ENCODE data around the gene MYRF. TPM values are rescaled to one million over a fixed set of nuclear protein-coding genes. Genes with fewer than 3 reads are reported as not detected.

MYRF gene
- total and polyA plus RNA-seq, 4 donors, result 11.9 to 41.2 (median 25.2) TPM

DNA sequence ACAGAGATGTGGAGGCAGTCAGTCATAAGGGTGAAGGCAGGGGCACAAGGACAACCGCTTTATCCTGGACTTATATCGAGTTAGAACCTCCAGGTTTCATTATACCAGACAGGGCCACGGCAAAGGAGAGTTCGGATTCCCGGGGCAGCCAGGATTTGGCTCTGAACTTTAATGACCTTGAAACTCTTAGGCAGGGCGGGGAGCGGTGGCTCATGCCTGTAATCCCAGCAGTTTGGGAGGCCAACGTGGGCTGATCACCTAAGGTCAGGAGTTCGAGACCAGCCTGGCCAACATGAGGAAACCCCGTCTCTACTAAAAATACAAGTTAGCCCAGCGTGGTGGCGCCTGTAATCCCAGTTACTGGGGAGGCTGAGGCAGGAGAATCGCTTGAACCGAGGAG lies 1.1 kb upstream of the MYRF start:
- Histone ChIP-seq H3K4me3 (no peak overlapping the region), H3K27me3 (ENCODE audit: control insufficient read depth in 3 of 3, insufficient read depth in 3 of 3, low read length in 2 of 3) (peaks cover 0 to 4% (median 0%) of the 10 kb centered on the region in 3 donors), H3K9me3 (ENCODE audit: control insufficient read depth in 4 of 4, insufficient read depth in 3 of 4, low read length in 3 of 4) (no peaks in the 10 kb centered on the region), H3K9ac (ENCODE audit: insufficient read depth in 1 of 2, low read length in 2 of 2) (no peak overlapping the region), H3K4me1 (ENCODE audit: control insufficient read depth in 5 of 5, insufficient read depth in 5 of 5, low read length in 5 of 5) (peaks cover 0 to 22% (median 3%) of the 10 kb centered on the region in 5 donors), H3K36me3 (ENCODE audit: control insufficient read depth in 4 of 4, insufficient read depth in 4 of 4, low read length in 4 of 4) (no peaks in the 10 kb centered on the region), H3K27ac (ENCODE audit: low read depth in 1 of 2, low read length in 1 of 2) (no peak overlapping the region)
- WGBS, 2 donors, result 89 to 94% methylated on average over 14 of the region's 14 CpGs
- no peak for ATAC-seq (ENCODE audit: insufficient read depth, low FRiP score)
- no peak for DNase-seq
- TF ChIP-seq, protein P1, sequence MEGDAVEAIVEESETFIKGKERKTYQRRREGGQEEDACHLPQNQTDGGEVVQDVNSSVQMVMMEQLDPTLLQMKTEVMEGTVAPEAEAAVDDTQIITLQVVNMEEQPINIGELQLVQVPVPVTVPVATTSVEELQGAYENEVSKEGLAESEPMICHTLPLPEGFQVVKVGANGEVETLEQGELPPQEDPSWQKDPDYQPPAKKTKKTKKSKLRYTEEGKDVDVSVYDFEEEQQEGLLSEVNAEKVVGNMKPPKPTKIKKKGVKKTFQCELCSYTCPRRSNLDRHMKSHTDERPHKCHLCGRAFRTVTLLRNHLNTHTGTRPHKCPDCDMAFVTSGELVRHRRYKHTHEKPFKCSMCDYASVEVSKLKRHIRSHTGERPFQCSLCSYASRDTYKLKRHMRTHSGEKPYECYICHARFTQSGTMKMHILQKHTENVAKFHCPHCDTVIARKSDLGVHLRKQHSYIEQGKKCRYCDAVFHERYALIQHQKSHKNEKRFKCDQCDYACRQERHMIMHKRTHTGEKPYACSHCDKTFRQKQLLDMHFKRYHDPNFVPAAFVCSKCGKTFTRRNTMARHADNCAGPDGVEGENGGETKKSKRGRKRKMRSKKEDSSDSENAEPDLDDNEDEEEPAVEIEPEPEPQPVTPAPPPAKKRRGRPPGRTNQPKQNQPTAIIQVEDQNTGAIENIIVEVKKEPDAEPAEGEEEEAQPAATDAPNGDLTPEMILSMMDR (IDR thresholded peaks at IDR 0.05; ENCODE audit: control extremely low read depth, extremely low read depth), result no peak

DNA sequence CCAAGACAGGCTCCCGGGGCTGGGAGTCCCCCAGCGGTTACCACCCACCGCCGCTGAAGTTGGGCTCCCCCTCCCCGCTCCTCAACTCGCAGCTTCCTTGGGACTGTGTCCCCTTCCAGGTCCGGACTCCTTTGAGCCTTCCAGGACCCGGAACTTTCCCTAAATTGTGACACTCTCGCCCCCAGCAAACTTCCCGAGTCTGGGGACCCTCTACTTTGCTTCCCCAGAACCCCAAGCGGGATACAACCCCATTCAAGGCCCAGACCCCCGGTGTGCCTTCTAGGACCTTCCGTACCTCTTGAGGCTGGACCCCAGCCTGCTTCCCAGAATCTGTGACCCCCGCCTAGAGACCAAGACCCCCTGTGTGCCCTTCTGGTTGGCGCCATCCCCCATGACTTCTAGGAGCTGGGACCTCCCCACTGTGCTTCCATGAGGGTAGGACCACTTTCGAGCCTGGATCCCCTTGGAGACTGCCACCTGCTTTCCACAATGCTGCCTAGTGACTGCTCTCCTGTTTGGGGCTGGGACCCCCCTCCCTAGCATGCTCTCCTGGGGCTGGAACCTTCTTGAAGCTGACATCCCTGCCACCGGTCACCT lies 587 bp downstream of the MYRF start:
- peak in 1 of 3 donors; percentile 34 for DNase-seq
- 33 to 39% methylated on average over 17 of the region's 17 CpGs for WGBS, 2 donors
- Histone ChIP-seq H3K9me3 (ENCODE audit: control insufficient read depth in 4 of 4, insufficient read depth in 3 of 4, low read length in 3 of 4) (no peaks in the 10 kb centered on the region), H3K27ac (ENCODE audit: low read depth in 1 of 2, low read length in 1 of 2) (peak overlapping the region in 1 of 2 donors; percentile 45), H3K9ac (ENCODE audit: insufficient read depth in 1 of 2, low read length in 2 of 2) (no peak overlapping the region), H3K27me3 (ENCODE audit: control insufficient read depth in 3 of 3, insufficient read depth in 3 of 3, low read length in 2 of 3) (peaks cover 0 to 4% (median 0%) of the 10 kb centered on the region in 3 donors), H3K4me1 (ENCODE audit: control insufficient read depth in 5 of 5, insufficient read depth in 5 of 5, low read length in 5 of 5) (peaks cover 0 to 22% (median under 1%) of the 10 kb centered on the region in 5 donors), H3K36me3 (ENCODE audit: control insufficient read depth in 4 of 4, insufficient read depth in 4 of 4, low read length in 4 of 4) (no peaks in the 10 kb centered on the region), H3K4me3 (peak overlapping the region; percentile 40)
- TF ChIP-seq, protein P1 (IDR thresholded peaks at IDR 0.05; ENCODE audit: control extremely low read depth, extremely low read depth), result no peak
- ATAC-seq (ENCODE audit: insufficient read depth, low FRiP score), result no peak

DNA sequence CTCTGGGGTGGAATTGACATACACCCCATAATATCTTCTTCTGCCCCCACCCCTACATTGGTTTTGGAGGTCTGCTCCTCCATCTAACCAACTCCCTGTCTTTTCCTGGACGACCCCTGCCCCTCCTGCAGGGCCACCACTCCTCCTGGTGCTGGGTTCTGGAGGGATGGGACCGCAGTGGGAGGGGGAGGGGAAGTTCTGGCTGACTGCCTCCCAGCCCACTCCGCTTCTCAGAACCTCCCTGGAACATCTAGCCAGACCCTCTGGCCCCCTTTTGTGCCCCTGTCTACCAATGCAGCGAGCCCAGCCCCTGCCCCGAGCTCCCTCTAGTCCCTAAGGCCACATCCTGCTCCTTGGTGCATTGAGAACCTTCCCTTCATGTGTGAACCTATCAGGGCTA lies 1.2 kb downstream of the MYRF start:
- DNase-seq (no peak), ATAC-seq (ENCODE audit: insufficient read depth, low FRiP score) (no peak)
- 84 to 90% methylated on average over 5 of the region's 5 CpGs for WGBS, 2 donors
- TF ChIP-seq, protein P1 (IDR thresholded peaks at IDR 0.05; ENCODE audit: control extremely low read depth, extremely low read depth), result no peak
- Histone ChIP-seq H3K9me3 (ENCODE audit: control insufficient read depth in 4 of 4, insufficient read depth in 3 of 4, low read length in 3 of 4) (no peaks in the 10 kb centered on the region), H3K4me1 (ENCODE audit: control insufficient read depth in 5 of 5, insufficient read depth in 5 of 5, low read length in 5 of 5) (peaks cover 0 to 22% (median 0%) of the 10 kb centered on the region in 5 donors), H3K36me3 (ENCODE audit: control insufficient read depth in 4 of 4, insufficient read depth in 4 of 4, low read length in 4 of 4) (no peaks in the 10 kb centered on the region), H3K9ac (ENCODE audit: insufficient read depth in 1 of 2, low read length in 2 of 2) (no peak overlapping the region), H3K27ac (ENCODE audit: low read depth in 1 of 2, low read length in 1 of 2) (no peak overlapping the region), H3K4me3 (no peak overlapping the region), H3K27me3 (ENCODE audit: control insufficient read depth in 3 of 3, insufficient read depth in 3 of 3, low read length in 2 of 3) (peaks cover 0 to 4% (median 0%) of the 10 kb centered on the region in 3 donors)
